SK-N-SH (cell line): ENCODE measurements around the gene RNU5D-1. TPM values are rescaled to one million over a fixed set of nuclear protein-coding genes. Genes with fewer than 3 reads are reported as not detected.

Source experiments
- ELF1 ChIP-seq: IDR thresholded peaks from 2 replicates; pipeline ENCODE4 v1.4.0; 2012
- FOXJ3 ChIP-seq: sonication (generic); formaldehyde crosslinking; IDR thresholded peaks from 2 replicates; pipeline ENCODE4 v1.5.1; 2020; ENCODE audit warnings: mild to moderate bottlenecking, missing genetic modification reagents
- FOXM1 ChIP-seq: IDR thresholded peaks from 2 replicates; pipeline ENCODE4 v1.4.0; 2012; ENCODE audit warnings: low read depth, mild to moderate bottlenecking
- JUND ChIP-seq: IDR thresholded peaks from 2 replicates; pipeline ENCODE4 v1.4.0; 2012
- NFIC ChIP-seq: IDR thresholded peaks from 2 replicates; pipeline ENCODE4 v1.4.0; 2012; ENCODE audit warnings: borderline replicate concordance
- RCOR1 ChIP-seq: fragments of 150-350 bp; IDR thresholded peaks from 2 replicates; pipeline ENCODE4 v1.6.1; 2017; ENCODE audit warnings: antibody characterized with exemption, low read length
- RXRA ChIP-seq: IDR thresholded peaks from 2 replicates; pipeline ENCODE4 v1.4.0; 2012; ENCODE audit warnings: low read depth, mild to moderate bottlenecking, borderline replicate concordance
- SMC3 ChIP-seq: IDR thresholded peaks from 2 replicates; pipeline ENCODE4 v1.6.1; 2012; ENCODE audit warnings: low read depth, low read length, improper control_type of control experiment
- TCF12 ChIP-seq: IDR thresholded peaks from 2 replicates; pipeline ENCODE4 v1.4.0; 2012
- TEAD4 ChIP-seq: IDR thresholded peaks from 2 replicates; pipeline ENCODE4 v1.4.0; 2012; ENCODE audit warnings: mild to moderate bottlenecking, borderline replicate concordance; ENCODE audit not compliant: insufficient read depth
- YY1 ChIP-seq: IDR thresholded peaks from 2 replicates; pipeline ENCODE4 v1.4.0; 2012; ENCODE audit warnings: low read depth, mild to moderate bottlenecking
- polyA plus RNA-seq, 3 experiments: library from polyadenylated mRNA; depleted of rRNA; stranded (reverse); fragments of >200 nt; gene quantifications; 2 replicates each; pipeline ENCODE4 v1.2.3, GENCODE V29; 2012
- TF ChIP-seq, protein P1 (sequence below): IDR thresholded peaks from 2 replicates; pipeline ENCODE4; 2012
- TF ChIP-seq, protein P2 (sequence below): fragments of 150-350 bp; IDR thresholded peaks from 2 replicates; pipeline ENCODE4 v1.6.1; 2016; ENCODE audit warnings: mild to moderate bottlenecking, low read depth, low read length
- TF ChIP-seq, protein P3 (sequence below): IDR thresholded peaks from 2 replicates; pipeline ENCODE4 v1.6.1; 2012; ENCODE audit warnings: mild to moderate bottlenecking, low read depth, low read length, moderate library complexity
- TF ChIP-seq, protein P4 (sequence below): IDR thresholded peaks from 2 replicates; pipeline ENCODE4 v1.4.0; 2012; ENCODE audit warnings: low read depth, borderline replicate concordance

Gene RNU5D-1
- polyA plus RNA-seq, 1 of the 3 experiments (the other 2 are of a cell fraction) = not detected

DNA sequence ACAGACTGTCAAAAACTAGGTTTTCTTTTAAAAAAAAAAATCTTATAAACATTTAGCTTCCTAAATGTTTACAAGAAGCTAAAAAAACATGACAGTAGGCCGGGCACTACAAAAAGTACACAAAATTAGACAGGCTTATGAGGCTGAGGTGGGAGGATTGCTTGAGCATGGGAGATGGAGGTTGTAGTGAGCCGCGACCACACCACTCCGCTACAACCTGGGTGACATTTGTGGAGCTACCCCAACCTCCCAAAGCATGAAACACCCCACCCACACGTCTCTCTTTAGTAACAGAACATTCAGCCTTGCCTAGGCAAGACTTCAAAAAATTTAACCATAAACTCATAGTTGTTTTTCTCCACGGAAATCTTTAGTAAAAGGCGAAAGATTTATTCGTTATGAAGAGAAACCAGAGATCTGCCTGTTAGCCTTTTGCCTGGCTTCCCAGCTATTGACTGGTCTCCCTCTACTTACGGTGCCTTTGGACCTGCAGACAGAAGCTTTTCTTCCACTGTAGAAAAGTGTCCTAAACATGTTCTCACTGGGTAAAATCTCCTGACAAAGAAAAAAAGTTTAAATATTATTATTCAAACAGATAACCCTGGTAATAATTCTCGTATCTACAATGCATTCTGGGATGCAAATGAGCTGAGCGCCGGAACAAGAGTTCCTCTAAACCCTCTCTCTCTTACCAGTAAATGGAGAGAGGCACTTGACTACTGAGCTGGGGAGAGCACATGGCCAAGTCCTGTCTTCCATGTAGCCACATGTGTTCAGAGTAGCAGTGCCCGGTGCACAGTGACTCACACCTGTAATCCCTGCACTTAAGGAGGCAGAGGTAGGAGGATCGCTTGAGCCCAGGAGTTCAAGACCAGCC lies 9.2 kb downstream of the RNU5D-1 start (continued):
- TF ChIP-seq FOXJ3 = no peak
- TF ChIP-seq TEAD4 = peak; percentile 61; the same call in 1 of the 2 replicates
- TF ChIP-seq RCOR1 = no peak
- peak; percentile 38; the same call in 1 of the 2 replicates for TF ChIP-seq RXRA
- TF ChIP-seq NFIC = 0 out of 2 replicates have a peak, but pooled peaks have one; percentile 34
- peak; percentile 34; the same call in 1 of the 2 replicates for TF ChIP-seq ELF1
- TF ChIP-seq JUND = peak; percentile 71
- TF ChIP-seq, protein P1, sequence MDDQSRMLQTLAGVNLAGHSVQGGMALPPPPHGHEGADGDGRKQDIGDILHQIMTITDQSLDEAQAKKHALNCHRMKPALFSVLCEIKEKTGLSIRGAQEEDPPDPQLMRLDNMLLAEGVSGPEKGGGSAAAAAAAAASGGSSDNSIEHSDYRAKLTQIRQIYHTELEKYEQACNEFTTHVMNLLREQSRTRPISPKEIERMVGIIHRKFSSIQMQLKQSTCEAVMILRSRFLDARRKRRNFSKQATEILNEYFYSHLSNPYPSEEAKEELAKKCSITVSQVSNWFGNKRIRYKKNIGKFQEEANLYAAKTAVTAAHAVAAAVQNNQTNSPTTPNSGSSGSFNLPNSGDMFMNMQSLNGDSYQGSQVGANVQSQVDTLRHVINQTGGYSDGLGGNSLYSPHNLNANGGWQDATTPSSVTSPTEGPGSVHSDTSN = peak; percentile 86
- TF ChIP-seq, protein P2, sequence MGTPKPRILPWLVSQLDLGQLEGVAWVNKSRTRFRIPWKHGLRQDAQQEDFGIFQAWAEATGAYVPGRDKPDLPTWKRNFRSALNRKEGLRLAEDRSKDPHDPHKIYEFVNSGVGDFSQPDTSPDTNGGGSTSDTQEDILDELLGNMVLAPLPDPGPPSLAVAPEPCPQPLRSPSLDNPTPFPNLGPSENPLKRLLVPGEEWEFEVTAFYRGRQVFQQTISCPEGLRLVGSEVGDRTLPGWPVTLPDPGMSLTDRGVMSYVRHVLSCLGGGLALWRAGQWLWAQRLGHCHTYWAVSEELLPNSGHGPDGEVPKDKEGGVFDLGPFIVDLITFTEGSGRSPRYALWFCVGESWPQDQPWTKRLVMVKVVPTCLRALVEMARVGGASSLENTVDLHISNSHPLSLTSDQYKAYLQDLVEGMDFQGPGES = no peak
- TF ChIP-seq, protein P3, sequence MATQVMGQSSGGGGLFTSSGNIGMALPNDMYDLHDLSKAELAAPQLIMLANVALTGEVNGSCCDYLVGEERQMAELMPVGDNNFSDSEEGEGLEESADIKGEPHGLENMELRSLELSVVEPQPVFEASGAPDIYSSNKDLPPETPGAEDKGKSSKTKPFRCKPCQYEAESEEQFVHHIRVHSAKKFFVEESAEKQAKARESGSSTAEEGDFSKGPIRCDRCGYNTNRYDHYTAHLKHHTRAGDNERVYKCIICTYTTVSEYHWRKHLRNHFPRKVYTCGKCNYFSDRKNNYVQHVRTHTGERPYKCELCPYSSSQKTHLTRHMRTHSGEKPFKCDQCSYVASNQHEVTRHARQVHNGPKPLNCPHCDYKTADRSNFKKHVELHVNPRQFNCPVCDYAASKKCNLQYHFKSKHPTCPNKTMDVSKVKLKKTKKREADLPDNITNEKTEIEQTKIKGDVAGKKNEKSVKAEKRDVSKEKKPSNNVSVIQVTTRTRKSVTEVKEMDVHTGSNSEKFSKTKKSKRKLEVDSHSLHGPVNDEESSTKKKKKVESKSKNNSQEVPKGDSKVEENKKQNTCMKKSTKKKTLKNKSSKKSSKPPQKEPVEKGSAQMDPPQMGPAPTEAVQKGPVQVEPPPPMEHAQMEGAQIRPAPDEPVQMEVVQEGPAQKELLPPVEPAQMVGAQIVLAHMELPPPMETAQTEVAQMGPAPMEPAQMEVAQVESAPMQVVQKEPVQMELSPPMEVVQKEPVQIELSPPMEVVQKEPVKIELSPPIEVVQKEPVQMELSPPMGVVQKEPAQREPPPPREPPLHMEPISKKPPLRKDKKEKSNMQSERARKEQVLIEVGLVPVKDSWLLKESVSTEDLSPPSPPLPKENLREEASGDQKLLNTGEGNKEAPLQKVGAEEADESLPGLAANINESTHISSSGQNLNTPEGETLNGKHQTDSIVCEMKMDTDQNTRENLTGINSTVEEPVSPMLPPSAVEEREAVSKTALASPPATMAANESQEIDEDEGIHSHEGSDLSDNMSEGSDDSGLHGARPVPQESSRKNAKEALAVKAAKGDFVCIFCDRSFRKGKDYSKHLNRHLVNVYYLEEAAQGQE = peak; percentile 67; the same call in 1 of the 2 replicates
- no peak; the same call in 1 of the 2 replicates for TF ChIP-seq YY1
- no peak for TF ChIP-seq FOXM1
- TF ChIP-seq SMC3 = no peak
- peak; percentile 42; the same call in 1 of the 2 replicates for TF ChIP-seq TCF12
- TF ChIP-seq, protein P4, sequence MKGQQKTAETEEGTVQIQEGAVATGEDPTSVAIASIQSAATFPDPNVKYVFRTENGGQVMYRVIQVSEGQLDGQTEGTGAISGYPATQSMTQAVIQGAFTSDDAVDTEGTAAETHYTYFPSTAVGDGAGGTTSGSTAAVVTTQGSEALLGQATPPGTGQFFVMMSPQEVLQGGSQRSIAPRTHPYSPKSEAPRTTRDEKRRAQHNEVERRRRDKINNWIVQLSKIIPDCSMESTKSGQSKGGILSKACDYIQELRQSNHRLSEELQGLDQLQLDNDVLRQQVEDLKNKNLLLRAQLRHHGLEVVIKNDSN = no peak
